Mesenchymal stem cell (in vitro differentiated cells and primary cell): Measurements from ENCODE around the gene DSCAML1.

Source experiments
- DNase-seq: peaks from one replicate; pipeline ENCODE4 v3.0.0-alpha.2; 2013
- H2AFZ ChIP-seq: one replicate; pipeline ENCODE4 v1.6.1; 2013; ENCODE audit warnings: low read depth, mild to moderate bottlenecking, control low read depth, inconsistent platforms, low read length, moderate library complexity
- H2AK5ac ChIP-seq: 2 replicates; pipeline ENCODE4 v1.6.1; 2013; ENCODE audit warnings: low read length, moderate library complexity, mild to moderate bottlenecking, inconsistent platforms; ENCODE audit not compliant: severe bottlenecking
- H2BK120ac ChIP-seq: one replicate; pipeline ENCODE4 v1.6.1; 2013; ENCODE audit warnings: low read depth, mild to moderate bottlenecking, inconsistent platforms, low read length, moderate library complexity
- H2BK12ac ChIP-seq, 2 experiments: one replicate each; pipeline ENCODE4 v1.6.1; 2013; ENCODE audit warnings: inconsistent platforms in 2 of 2, low read length in 2 of 2, mild to moderate bottlenecking in 2 of 2, moderate library complexity in 2 of 2, control low read depth in 1 of 2
- H2BK15ac ChIP-seq: one replicate; pipeline ENCODE4 v1.6.1; 2013; ENCODE audit warnings: mild to moderate bottlenecking, low read depth, inconsistent platforms; ENCODE audit not compliant: poor library complexity, severe bottlenecking
- H2BK5ac ChIP-seq: 2 replicates; pipeline ENCODE4 v1.6.1; 2013; ENCODE audit warnings: low read depth, mild to moderate bottlenecking, low read length, control low read depth, inconsistent platforms; ENCODE audit not compliant: poor library complexity, severe bottlenecking
- H3K14ac ChIP-seq, 2 experiments: one replicate each; pipeline ENCODE4 v1.6.1; 2013; ENCODE audit warnings: inconsistent platforms in 2 of 2, low read length in 2 of 2, control low read depth in 1 of 2, mild to moderate bottlenecking in 1 of 2, moderate library complexity in 1 of 2
- H3K18ac ChIP-seq, 2 experiments: one replicate each; pipeline ENCODE4 v1.6.1; 2013; ENCODE audit warnings: inconsistent platforms in 2 of 2, low read length in 2 of 2, control low read depth in 1 of 2, low read depth in 1 of 2, mild to moderate bottlenecking in 1 of 2
- H3K23ac ChIP-seq, 2 experiments: one replicate each; pipeline ENCODE4 v1.6.1; 2013; ENCODE audit warnings: inconsistent platforms in 2 of 2, low read length in 2 of 2, mild to moderate bottlenecking in 2 of 2, moderate library complexity in 2 of 2, control low read depth in 1 of 2
- H3K27ac ChIP-seq: 2 replicates; pipeline ENCODE4 v1.5.1; 2013; ENCODE audit warnings: mild to moderate bottlenecking, moderate library complexity, low read length, control low read depth, inconsistent platforms; ENCODE audit not compliant: poor library complexity, severe bottlenecking
- H3K27me3 ChIP-seq, 2 experiments: 2 replicates each; pipeline versions ENCODE4 v1.6.1 to v1.7.0; 2013; ENCODE audit warnings: low read length in 2 of 2, mild to moderate bottlenecking in 2 of 2, moderate library complexity in 2 of 2, control low read depth in 1 of 2, inconsistent platforms in 1 of 2; ENCODE audit not compliant: control insufficient read depth in 1 of 2, insufficient read depth in 1 of 2
- H3K36me3 ChIP-seq, 2 experiments: 2 replicates each; pipeline versions ENCODE4 v1.6.1 to v1.7.0; 2013; ENCODE audit warnings: low read length in 2 of 2, control low read depth in 1 of 2, inconsistent platforms in 1 of 2, low read depth in 1 of 2, mild to moderate bottlenecking in 1 of 2; ENCODE audit not compliant: insufficient read depth in 2 of 2, control insufficient read depth in 1 of 2
- H3K4ac ChIP-seq, 2 experiments: one replicate each; pipeline ENCODE4 v1.6.1; 2013; ENCODE audit warnings: inconsistent platforms in 2 of 2, low read length in 2 of 2, mild to moderate bottlenecking in 2 of 2, moderate library complexity in 2 of 2, control low read depth in 1 of 2, low read depth in 1 of 2
- H3K4me1 ChIP-seq: 2 replicates; pipeline ENCODE4 v1.6.1; 2013; ENCODE audit warnings: low read depth, low read length, control low read depth; ENCODE audit not compliant: control insufficient read depth, insufficient read depth
- H3K4me2 ChIP-seq: 2 replicates; pipeline ENCODE4 v1.6.1; 2013; ENCODE audit warnings: low read length, mild to moderate bottlenecking, inconsistent platforms; ENCODE audit not compliant: poor library complexity, severe bottlenecking
- H3K4me3 ChIP-seq, 2 experiments: 2 replicates each; pipeline versions ENCODE4 v1.5.1 to v1.7.0; 2013; ENCODE audit warnings: low read length in 2 of 2, mild to moderate bottlenecking in 2 of 2, control low read depth in 1 of 2, low read depth in 1 of 2; ENCODE audit not compliant: insufficient read depth in 1 of 2
- H3K79me1 ChIP-seq: replicated peaks from 2 replicates; pipeline ENCODE4 v1.6.1; 2013; ENCODE audit warnings: mild to moderate bottlenecking, control low read depth, low read length, inconsistent platforms; ENCODE audit not compliant: poor library complexity, severe bottlenecking
- H3K9ac ChIP-seq: 2 replicates; pipeline ENCODE4 v1.7.0; 2013; ENCODE audit warnings: mild to moderate bottlenecking, low read length, moderate library complexity
- H3K9me3 ChIP-seq: 2 replicates; pipeline ENCODE4 v1.7.0; 2013; ENCODE audit warnings: mild to moderate bottlenecking, low read length; ENCODE audit not compliant: control insufficient read depth
- H4K8ac ChIP-seq: one replicate; pipeline ENCODE4 v1.6.1; 2013; ENCODE audit warnings: inconsistent platforms, mild to moderate bottlenecking, low read length, moderate library complexity
- H4K91ac ChIP-seq: one replicate; pipeline ENCODE4 v1.6.1; 2013; ENCODE audit warnings: mild to moderate bottlenecking, low read length, inconsistent platforms
- WGBS: methylation state at CpG from one replicate; pipeline ENCODE4 v1.1.7; 2013; ENCODE audit warnings: mixed read lengths; 5-methylcytosine and 5-hydroxymethylcytosine counted together

The DSCAML1 gene

GRCh38 chr11:117652521-117652920, 144.5 kb downstream of the DSCAML1 start:
- Histone ChIP-seq H2BK15ac (no peak overlapping the region), H2BK120ac (no peak overlapping the region), H4K91ac (no peak overlapping the region), H4K8ac (no peak overlapping the region), H3K36me3 (peaks cover 0 to 3% of the 10 kb centered on the region in 2 experiments), H3K14ac (no peak overlapping the region), H3K18ac (no peak overlapping the region), H3K4me2 (no peak overlapping the region), H2BK12ac (no peak overlapping the region), H3K4me1 (no peaks in the 10 kb centered on the region), H3K23ac (no peak overlapping the region), H3K79me1 (no peaks in the 10 kb centered on the region), H3K4ac (no peak overlapping the region), H3K4me3 (no peak overlapping the region), H3K27me3 (peaks cover 44 to 69% of the 10 kb centered on the region in 2 experiments), H3K9me3 (no peaks in the 10 kb centered on the region), H2AFZ (no peak overlapping the region), H2AK5ac (no peak overlapping the region), H3K27ac (no peak overlapping the region), H2BK5ac (no peak overlapping the region), H3K9ac (no peak overlapping the region)
- 87% methylated on average over 4 of the region's 4 CpGs for WGBS
- no peak for DNase-seq

- H2BK5ac ChIP-seq, result no peak overlapping the region
- H2BK120ac ChIP-seq, result no peak overlapping the region
- H3K4me1 ChIP-seq, result no peaks in the 10 kb centered on the region
- no peak overlapping the region for H3K4me3 ChIP-seq
- peaks cover 41 to 58% of the 10 kb centered on the region in 2 experiments for H3K27me3 ChIP-seq
- no peak overlapping the region for H3K18ac ChIP-seq
- 86% methylated on average over 11 of the region's 12 CpGs for WGBS
- no peak overlapping the region for H4K8ac ChIP-seq
- H3K27ac ChIP-seq, result no peak overlapping the region
- peaks cover 0 to 3% of the 10 kb centered on the region in 2 experiments for H3K36me3 ChIP-seq
- H2AFZ ChIP-seq, result no peak overlapping the region
- H3K9me3 ChIP-seq, result no peaks in the 10 kb centered on the region
- H2BK12ac ChIP-seq, result no peak overlapping the region
- no peak overlapping the region for H3K9ac ChIP-seq
- no peak overlapping the region for H2BK15ac ChIP-seq
- no peak overlapping the region for H3K4me2 ChIP-seq
- no peak overlapping the region for H3K23ac ChIP-seq
- H3K79me1 ChIP-seq, result no peaks in the 10 kb centered on the region
- H4K91ac ChIP-seq, result no peak overlapping the region
- H3K4ac ChIP-seq, result no peak overlapping the region
- H2AK5ac ChIP-seq, result no peak overlapping the region
- no peak overlapping the region for H3K14ac ChIP-seq
- no peak for DNase-seq
Measured at GRCh38 chr11:117649296-117650055, 147.5 kb downstream of the DSCAML1 start.

- H3K27ac ChIP-seq, result no peak overlapping the region
- H3K27me3 ChIP-seq, result peaks cover 46 to 57% of the 10 kb centered on the region in 2 experiments
- no peak overlapping the region for H3K4me3 ChIP-seq
- peaks cover 0 to 3% of the 10 kb centered on the region in 2 experiments for H3K36me3 ChIP-seq
- no peak for DNase-seq
- H4K8ac ChIP-seq, result no peak overlapping the region
- H3K9me3 ChIP-seq, result no peaks in the 10 kb centered on the region
- no peaks in the 10 kb centered on the region for H3K79me1 ChIP-seq
- H3K18ac ChIP-seq, result no peak overlapping the region
- no peak overlapping the region for H2BK15ac ChIP-seq
- no peak overlapping the region for H3K9ac ChIP-seq
- no peak overlapping the region for H2BK120ac ChIP-seq
- H3K14ac ChIP-seq, result no peak overlapping the region
- WGBS, result 87% methylated on average over 8 of the region's 8 CpGs
- H3K4ac ChIP-seq, result no peak overlapping the region
- H2AFZ ChIP-seq, result peak overlapping the region; percentile 21
- H3K4me1 ChIP-seq, result peaks cover 4% of the 10 kb centered on the region
- H3K4me2 ChIP-seq, result no peak overlapping the region
- no peak overlapping the region for H2AK5ac ChIP-seq
- no peak overlapping the region for H3K23ac ChIP-seq
- no peak overlapping the region for H4K91ac ChIP-seq
- H2BK5ac ChIP-seq, result no peak overlapping the region
- no peak overlapping the region for H2BK12ac ChIP-seq
Measured at GRCh38 chr11:117647872-117648271, 149.1 kb downstream of the DSCAML1 start.

- H4K91ac ChIP-seq, result no peak overlapping the region
- H2BK5ac ChIP-seq, result no peak overlapping the region
- no peak overlapping the region for H3K4ac ChIP-seq
- no peak overlapping the region for H3K4me2 ChIP-seq
- no peak overlapping the region for H3K23ac ChIP-seq
- H3K27ac ChIP-seq, result no peak overlapping the region
- H3K18ac ChIP-seq, result no peak overlapping the region
- no peak overlapping the region for H3K4me3 ChIP-seq
- H2BK120ac ChIP-seq, result no peak overlapping the region
- no peak overlapping the region for H2AK5ac ChIP-seq
- H3K9ac ChIP-seq, result no peak overlapping the region
- H2AFZ ChIP-seq, result no peak overlapping the region
- no peaks in the 10 kb centered on the region for H3K79me1 ChIP-seq
- H3K14ac ChIP-seq, result no peak overlapping the region
- no peak overlapping the region for H2BK12ac ChIP-seq
- no peak overlapping the region for H2BK15ac ChIP-seq
- peaks cover 4% of the 10 kb centered on the region for H3K4me1 ChIP-seq
- WGBS, result 77% methylated on average over 3 of the region's 3 CpGs
- H3K27me3 ChIP-seq, result peaks cover 46 to 55% of the 10 kb centered on the region in 2 experiments
- peaks cover 0 to 3% of the 10 kb centered on the region in 2 experiments for H3K36me3 ChIP-seq
- no peak for DNase-seq
- no peak overlapping the region for H4K8ac ChIP-seq
- no peaks in the 10 kb centered on the region for H3K9me3 ChIP-seq
Measured at GRCh38 chr11:117647207-117647606, 149.8 kb downstream of the DSCAML1 start.
